Measurements from ENCODE around the gene SSUH2.

SSUH2 gene

GRCh38 chr3:8578282-8578681 is 66.3 kb downstream of the SSUH2 start:
- DNase-seq, result no peak

- no peak for DNase-seq
Observed at GRCh38 chr3:8576841-8577571, 67.6 kb downstream of the SSUH2 start.

GRCh38 chr3:8576436-8576835 is 68.2 kb downstream of the SSUH2 start:
- no peak for DNase-seq

- DNase-seq, result no peak
Observed at GRCh38 chr3:8575364-8576104, 69.1 kb downstream of the SSUH2 start.

GRCh38 chr3:8574670-8575322 is 69.8 kb downstream of the SSUH2 start:
- DNase-seq, result no peak

- DNase-seq, result no peak
Observed at GRCh38 chr3:8574040-8574669, 70.4 kb downstream of the SSUH2 start.

GRCh38 chr3:8573342-8573926 is 71.2 kb downstream of the SSUH2 start:
- no peak for DNase-seq

- DNase-seq, result no peak
Observed at GRCh38 chr3:8571256-8571655, 73.3 kb downstream of the SSUH2 start.
